ENCODE data around the gene ACSF3.

Gene ACSF3

GRCh38 chr16:89132194-89133005 is 38.7 kb downstream of the ACSF3 start:
- TF ChIP-seq PATZ1 (CRISPR knock-in tag; IDR thresholded peaks at IDR 0.05; ENCODE audit: borderline replicate concordance) (no peak), CREB5 (CRISPR knock-in tag; IDR thresholded peaks at IDR 0.05; ENCODE audit: low read depth) (no peak), ISL1 (CRISPR knock-in tag; IDR thresholded peaks at IDR 0.05) (no peak), OSR1 (CRISPR knock-in tag; IDR thresholded peaks at IDR 0.05) (no peak), ZFP30 (CRISPR knock-in tag; IDR thresholded peaks at IDR 0.05) (no peak), CSRNP3 (CRISPR knock-in tag; IDR thresholded peaks at IDR 0.05) (no peak), CSDC2 (CRISPR knock-in tag; IDR thresholded peaks at IDR 0.05) (no peak)
- ATAC-seq, result no peak

DNA sequence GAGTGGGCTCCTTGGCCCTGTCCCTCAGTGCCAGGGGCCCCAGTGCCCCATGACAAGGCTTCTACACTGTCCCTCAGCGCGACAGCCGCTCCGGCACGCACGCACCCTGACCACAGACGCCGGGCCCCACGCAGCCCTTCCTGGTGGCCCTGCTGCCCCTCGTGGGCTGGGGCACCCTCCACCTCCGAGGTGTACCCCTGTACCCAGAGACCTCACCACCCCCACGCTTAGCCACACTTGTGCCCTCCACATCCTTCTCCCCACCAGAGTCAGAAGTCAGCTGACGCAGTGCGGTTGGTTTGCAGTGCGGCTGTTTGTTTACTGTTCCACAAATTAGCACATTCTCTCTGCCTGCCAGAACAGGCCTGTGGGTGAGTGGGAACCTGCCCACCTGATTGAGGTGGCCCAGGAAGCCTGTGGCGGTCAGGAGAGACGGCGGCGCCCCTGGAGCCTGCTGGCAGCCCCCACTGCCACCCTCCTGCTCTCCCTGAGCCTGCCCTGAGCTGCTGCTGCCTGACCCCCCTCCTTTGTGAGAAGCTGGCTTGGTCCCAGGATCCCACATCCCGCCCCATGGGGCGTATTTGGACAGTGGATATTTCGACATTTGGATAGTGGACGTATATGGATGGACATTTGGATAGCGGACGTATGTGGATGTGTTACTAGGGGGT is 39.9 kb downstream of the ACSF3 start:
- ATAC-seq, result no peak
- no peak for TF ChIP-seq ZNF565 (CRISPR knock-in tag; conservative IDR thresholded peaks at IDR 0.05; ENCODE audit: low read depth)
- TF ChIP-seq BACH2 (CRISPR knock-in tag; IDR thresholded peaks at IDR 0.05; ENCODE audit: borderline replicate concordance), result no peak
- no peak for TF ChIP-seq OSR1 (CRISPR knock-in tag; IDR thresholded peaks at IDR 0.05)
- TF ChIP-seq CSRNP3 (CRISPR knock-in tag; IDR thresholded peaks at IDR 0.05), result no peak
- no peak for TF ChIP-seq ZNF8 (CRISPR knock-in tag; IDR thresholded peaks at IDR 0.05)
- no peak for TF ChIP-seq CREB5 (CRISPR knock-in tag; IDR thresholded peaks at IDR 0.05; ENCODE audit: low read depth)
- TF ChIP-seq, protein P1, sequence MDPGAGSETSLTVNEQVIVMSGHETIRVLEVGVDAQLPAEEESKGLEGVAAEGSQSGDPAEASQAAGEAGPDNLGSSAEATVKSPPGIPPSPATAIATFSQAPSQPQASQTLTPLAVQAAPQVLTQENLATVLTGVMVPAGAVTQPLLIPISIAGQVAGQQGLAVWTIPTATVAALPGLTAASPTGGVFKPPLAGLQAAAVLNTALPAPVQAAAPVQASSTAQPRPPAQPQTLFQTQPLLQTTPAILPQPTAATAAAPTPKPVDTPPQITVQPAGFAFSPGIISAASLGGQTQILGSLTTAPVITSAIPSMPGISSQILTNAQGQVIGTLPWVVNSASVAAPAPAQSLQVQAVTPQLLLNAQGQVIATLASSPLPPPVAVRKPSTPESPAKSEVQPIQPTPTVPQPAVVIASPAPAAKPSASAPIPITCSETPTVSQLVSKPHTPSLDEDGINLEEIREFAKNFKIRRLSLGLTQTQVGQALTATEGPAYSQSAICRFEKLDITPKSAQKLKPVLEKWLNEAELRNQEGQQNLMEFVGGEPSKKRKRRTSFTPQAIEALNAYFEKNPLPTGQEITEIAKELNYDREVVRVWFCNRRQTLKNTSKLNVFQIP (CRISPR knock-in tag; IDR thresholded peaks at IDR 0.05; ENCODE audit: borderline replicate concordance, low read depth), result no peak
- no peak for TF ChIP-seq PATZ1 (CRISPR knock-in tag; IDR thresholded peaks at IDR 0.05; ENCODE audit: borderline replicate concordance)
- no peak for TF ChIP-seq ESRRG (CRISPR knock-in tag; IDR thresholded peaks at IDR 0.05)
- no peak for TF ChIP-seq CSDC2 (CRISPR knock-in tag; IDR thresholded peaks at IDR 0.05)
- no peak for TF ChIP-seq GLIS3 (CRISPR knock-in tag; IDR thresholded peaks at IDR 0.05)
- TF ChIP-seq ZFP30 (CRISPR knock-in tag; IDR thresholded peaks at IDR 0.05), result no peak
- TF ChIP-seq TCF4 (CRISPR knock-in tag; IDR thresholded peaks at IDR 0.05; ENCODE audit: borderline replicate concordance), result no peak

GRCh38 chr16:89134269-89134668 is 40.6 kb downstream of the ACSF3 start:
- ATAC-seq, result no peak
- TF ChIP-seq, protein P1 (CRISPR knock-in tag; IDR thresholded peaks at IDR 0.05; ENCODE audit: borderline replicate concordance, low read depth), result no peak
- TF ChIP-seq ESRRG (CRISPR knock-in tag; IDR thresholded peaks at IDR 0.05), result no peak
- no peak for TF ChIP-seq CREB5 (CRISPR knock-in tag; IDR thresholded peaks at IDR 0.05; ENCODE audit: low read depth)
- no peak for TF ChIP-seq TCF4 (CRISPR knock-in tag; IDR thresholded peaks at IDR 0.05; ENCODE audit: borderline replicate concordance)
- no peak for TF ChIP-seq BACH2 (CRISPR knock-in tag; IDR thresholded peaks at IDR 0.05; ENCODE audit: borderline replicate concordance)
- no peak for TF ChIP-seq OSR1 (CRISPR knock-in tag; IDR thresholded peaks at IDR 0.05)
- no peak for TF ChIP-seq ZFP3 (CRISPR knock-in tag; IDR thresholded peaks at IDR 0.05)

Measured in SK-N-SH treated with all-trans-retinoic acid at 6 μM for 48 hours (cell line).